Thymus (tissue), 11 donors: ENCODE data around the gene ZNF227. TPM values are rescaled to one million over a fixed set of nuclear protein-coding genes. Genes with fewer than 3 reads are reported as not detected.

ENCODE experiments used
- DNase-seq, 9 donors: peaks; one replicate each; pipeline ENCODE4 v3.0.0-alpha.2; 2013; ENCODE audit warnings: low spot score in 9 of 9, low read depth in 6 of 9, missing footprints in 1 of 9
- H3K27ac ChIP-seq, 2 donors: one replicate each; pipeline ENCODE4 v1.5.1; 2013; ENCODE audit warnings: control low read depth in 1 of 2, low read depth in 1 of 2, low read length in 1 of 2, mild to moderate bottlenecking in 1 of 2, moderate library complexity in 1 of 2
- H3K27me3 ChIP-seq, 2 donors: one replicate each; pipeline ENCODE4 v1.5.1; 2013; ENCODE audit warnings: low read length in 1 of 2; ENCODE audit not compliant: control insufficient read depth in 2 of 2, insufficient read depth in 1 of 2
- H3K36me3 ChIP-seq, 2 donors: one replicate each; pipeline ENCODE4 v1.5.1; 2013; ENCODE audit warnings: low read length in 1 of 2, mild to moderate bottlenecking in 1 of 2, moderate library complexity in 1 of 2; ENCODE audit not compliant: control insufficient read depth in 2 of 2, insufficient read depth in 2 of 2
- H3K4me1 ChIP-seq, 2 donors: one replicate each; pipeline ENCODE4 v1.5.1; 2013; ENCODE audit warnings: low read length in 2 of 2; ENCODE audit not compliant: control insufficient read depth in 2 of 2, insufficient read depth in 2 of 2
- H3K4me3 ChIP-seq, 2 donors: one replicate each; pipeline ENCODE4 v1.5.1; 2013; ENCODE audit warnings: low read length in 2 of 2, control low read depth in 1 of 2, mild to moderate bottlenecking in 1 of 2
- H3K9me3 ChIP-seq, 2 donors: one replicate each; pipeline ENCODE4 v1.5.1; 2013; ENCODE audit warnings: low read length in 1 of 2, mild to moderate bottlenecking in 1 of 2; ENCODE audit not compliant: control insufficient read depth in 2 of 2, insufficient read depth in 1 of 2
- WGBS: extraction: QIAGEN DNeasy Blood & Tissue Kit; methylation state at CpG from one replicate; pipeline ENCODE4 v1.1.7; 2013; 5-methylcytosine and 5-hydroxymethylcytosine counted together
- polyA plus RNA-seq: library from polyadenylated mRNA; stranded (reverse); fragments of 200-250 nt; gene quantifications from one replicate; pipeline ENCODE4 v1.2.3, GENCODE V29; 2013
- total RNA-seq: library from RNA; stranded (reverse); fragments of 120-200 nt; gene quantifications from one replicate; pipeline ENCODE4 v1.2.4, GENCODE V29; 2013
- donor health status: healthy.

ZNF227 gene
- total and polyA plus RNA-seq, 2 donors, result 10.7 to 23.8 TPM

DNA sequence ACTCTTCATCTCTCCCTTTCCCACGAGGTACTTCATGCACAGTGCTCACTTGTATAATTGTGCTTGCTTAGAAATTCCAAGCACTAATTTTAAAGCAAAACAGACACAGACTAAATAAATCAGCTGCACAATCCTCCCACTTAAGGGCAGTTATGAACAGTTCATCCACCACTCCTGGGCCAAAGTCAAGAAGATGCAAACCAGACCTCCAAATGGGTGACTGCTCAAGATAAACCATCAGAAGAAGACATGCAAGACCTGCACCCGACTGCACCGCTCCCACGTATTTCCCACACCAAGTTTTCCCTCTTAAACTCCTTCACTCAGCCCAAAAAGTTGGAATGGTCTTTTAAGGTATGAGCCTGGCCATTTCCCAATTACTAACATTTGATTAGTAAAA, 72.6 kb downstream of the ZNF227 start:
- H3K36me3 ChIP-seq, result peaks cover 20 to 26% of the 10 kb centered on the region in 2 donors
- WGBS, result 97% methylated on average over 4 of the region's 4 CpGs
- H3K4me3 ChIP-seq, result no peak overlapping the region
- peaks cover 3 to 5% of the 10 kb centered on the region in 2 donors for H3K9me3 ChIP-seq
- H3K27me3 ChIP-seq, result no peaks in the 10 kb centered on the region
- H3K27ac ChIP-seq, result no peak overlapping the region
- no peak for DNase-seq
- no peaks in the 10 kb centered on the region for H3K4me1 ChIP-seq

Other genes starting within 250 kb of the ZNF227 start
- gene ZNF155, start 228.3 kb upstream of the ZNF227 start, total RNA-seq, result 9.8 TPM
- 8.6 TPM for gene ZNF155, start 228.3 kb upstream of the ZNF227 start, polyA plus RNA-seq
- 4.9 TPM for gene ZNF230, start 209.6 kb upstream of the ZNF227 start, total RNA-seq
- gene ZNF230, start 209.6 kb upstream of the ZNF227 start, polyA plus RNA-seq, result 5.5 TPM
- gene ZNF222, start 187.2 kb upstream of the ZNF227 start, total RNA-seq, result 9.6 TPM
- gene ZNF222, start 187.2 kb upstream of the ZNF227 start, polyA plus RNA-seq, result 7.5 TPM
- 5.5 TPM for gene ZNF223, start 160.5 kb upstream of the ZNF227 start, total RNA-seq
- gene ZNF223, start 160.5 kb upstream of the ZNF227 start, polyA plus RNA-seq, result 5.0 TPM
- gene ZNF284, start 140.4 kb upstream of the ZNF227 start, total RNA-seq, result 2.4 TPM
- 1.9 TPM for gene ZNF284, start 140.4 kb upstream of the ZNF227 start, polyA plus RNA-seq
- gene ZNF224, start 118.2 kb upstream of the ZNF227 start, total RNA-seq, result 18.2 TPM
- 47.0 TPM for gene ZNF224, start 118.2 kb upstream of the ZNF227 start, polyA plus RNA-seq
- gene ZNF225, start 99.1 kb upstream of the ZNF227 start, total RNA-seq, result 5.9 TPM
- gene ZNF225, start 99.1 kb upstream of the ZNF227 start, polyA plus RNA-seq, result 3.2 TPM
- 7.2 TPM for gene ZNF234, start 71.0 kb upstream of the ZNF227 start, total RNA-seq
- 4.5 TPM for gene ZNF234, start 71.0 kb upstream of the ZNF227 start, polyA plus RNA-seq
- gene ZNF226, start 47.4 kb upstream of the ZNF227 start, total RNA-seq, result 23.9 TPM
- gene ZNF226, start 47.4 kb upstream of the ZNF227 start, polyA plus RNA-seq, result 32.9 TPM
- gene ZNF233, start 47.4 kb downstream of the ZNF227 start, total RNA-seq, result 2.1 TPM
- 1.7 TPM for gene ZNF233, start 47.4 kb downstream of the ZNF227 start, polyA plus RNA-seq
- gene ZNF235, start 92.5 kb downstream of the ZNF227 start, total RNA-seq, result 7.1 TPM
- 7.7 TPM for gene ZNF235, start 92.5 kb downstream of the ZNF227 start, polyA plus RNA-seq
- 3.1 TPM for gene ZNF112, start 144.1 kb downstream of the ZNF227 start, total RNA-seq
- 1.3 TPM for gene ZNF112, start 144.1 kb downstream of the ZNF227 start, polyA plus RNA-seq
- 4.9 TPM for gene ZNF285, start 189.1 kb downstream of the ZNF227 start, total RNA-seq
- 2.1 TPM for gene ZNF285, start 189.1 kb downstream of the ZNF227 start, polyA plus RNA-seq
- 4.7 TPM for gene ZNF229, start 235.9 kb downstream of the ZNF227 start, total RNA-seq
- gene ZNF229, start 235.9 kb downstream of the ZNF227 start, polyA plus RNA-seq, result 1.5 TPM